GM12891 (cell line): Measurements from ENCODE around the gene H1-8.

Source experiments
- POLR2A ChIP-seq: IDR thresholded peaks from 2 replicates; pipeline ENCODE4 v1.6.1; 2011; ENCODE audit warnings: low read depth, low read length, control low read depth
- POLR2AphosphoS5 ChIP-seq: IDR thresholded peaks from 2 replicates; pipeline ENCODE4 v1.6.1; 2011; ENCODE audit warnings: low read depth, low read length, control low read depth
- POU2F2 ChIP-seq: IDR thresholded peaks from 2 replicates; pipeline ENCODE4 v1.6.1; 2011; ENCODE audit warnings: low read depth, mild to moderate bottlenecking, control low read depth, low read length, moderate library complexity
- TAF1 ChIP-seq: IDR thresholded peaks from 2 replicates; pipeline ENCODE4 v1.6.1; 2011; ENCODE audit warnings: low read depth, low read length, control low read depth

DNA sequence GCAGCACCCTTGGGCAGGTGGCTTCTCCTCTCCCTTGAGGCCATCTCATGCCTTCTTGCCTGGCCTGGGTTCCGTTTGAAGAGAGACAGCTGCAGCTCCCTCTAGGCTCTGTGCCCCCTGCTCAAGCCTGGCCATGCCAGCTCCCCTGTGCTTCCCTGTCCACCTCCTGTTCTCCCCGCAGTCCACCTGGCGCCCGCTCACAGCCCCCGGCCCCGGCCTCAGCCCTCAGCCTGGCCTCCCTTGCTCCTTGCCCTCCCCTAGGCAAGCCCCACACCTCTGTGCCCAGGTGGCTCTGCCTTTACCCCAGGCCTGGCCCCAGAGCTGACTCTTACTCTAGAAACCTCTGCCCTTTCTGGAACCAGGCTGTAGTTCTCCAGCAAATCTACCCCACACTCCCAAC, 28.4 kb upstream of the H1-8 start:
- TF ChIP-seq POU2F2 = no peak
- TF ChIP-seq POLR2A = no peak
- TF ChIP-seq POLR2AphosphoS5 = no peak
- no peak for TF ChIP-seq TAF1
